Heart left ventricle (tissue), 16 donors: Measurements from ENCODE around the gene ITGB5. TPM values are rescaled to one million over a fixed set of nuclear protein-coding genes. Genes with fewer than 3 reads are reported as not detected.

Experiments used
- ATAC-seq, 4 donors: fragments of 200-7000 bp; cut with Tn5 transposase; one replicate each; pipeline ENCODE4 v1.9.1; 2020 to 2022; ENCODE audit warnings: moderate library complexity in 4 of 4, mild to moderate bottlenecking in 3 of 4, moderate number of reproducible peaks in 1 of 4
- DNase-seq, 5 donors: peaks; one replicate each; pipeline ENCODE4 v3.0.0-alpha.2; 2020
- H3K27ac ChIP-seq, 12 donors: fragments of 200-600 bp; sonication (generic) in 4 of 12; one replicate each; pipeline versions ENCODE4 v1.5.0 to v1.8.0; 2016 to 2022; ENCODE audit warnings: mild to moderate bottlenecking in 2 of 12
- H3K27me3 ChIP-seq, 9 donors: fragments of 200-600 bp; sonication (generic) in 2 of 9; one replicate each; pipeline versions ENCODE4 v1.5.1 to v1.8.0; 2016 to 2022; ENCODE audit warnings: mild to moderate bottlenecking in 3 of 9
- H3K36me3 ChIP-seq, 9 donors: fragments of 200-600 bp; sonication (generic) in 2 of 9; one replicate each; pipeline versions ENCODE4 v1.5.0 to v1.8.0; 2018 to 2022; ENCODE audit warnings: mild to moderate bottlenecking in 2 of 9
- H3K4me1 ChIP-seq, 12 donors: fragments of 200-600 bp; sonication (generic) in 4 of 12; one replicate each; pipeline versions ENCODE4 v1.5.0 to v1.8.0; 2016 to 2022; ENCODE audit warnings: mild to moderate bottlenecking in 3 of 12
- H3K4me3 ChIP-seq, 12 donors: fragments of 200-600 bp; sonication (generic) in 4 of 12; one replicate each; pipeline versions ENCODE4 v1.5.0 to v1.8.0; 2017 to 2022; ENCODE audit warnings: mild to moderate bottlenecking in 9 of 12, moderate library complexity in 4 of 12
- H3K9me3 ChIP-seq, 12 donors: fragments of 200-600 bp; sonication (generic) in 4 of 12; one replicate each; pipeline versions ENCODE4 v1.5.0 to v1.8.0; 2016 to 2022; ENCODE audit warnings: mild to moderate bottlenecking in 1 of 12
- POLR2A ChIP-seq, 2 donors: fragments of 450-650 bp; IDR thresholded peaks; one replicate each; pipeline ENCODE4 v1.6.1; 2017; ENCODE audit warnings: antibody characterized with exemption in 2 of 2, mild to moderate bottlenecking in 2 of 2, moderate library complexity in 2 of 2
- WGBS, 4 donors: extraction: QIAGEN DNeasy Blood & Tissue Kit in 2 of 4; methylation state at CpG; one replicate each; pipeline versions ENCODE4 v1.1.5 to v1.1.7; 2013 to 2018; 5-methylcytosine and 5-hydroxymethylcytosine counted together
- intact Hi-C, 10 donors: fragments of 100-400 bp; cut with DNase I; formaldehyde crosslinking; loops; one replicate each; pipeline versions ENCODE4 v1.11.1 to v1.14.2; 2022
- polyA plus RNA-seq, 2 donors: library from polyadenylated mRNA; stranded (reverse); fragments of 200-250 nt; gene quantifications; one replicate each; pipeline ENCODE4 v1.2.3, GENCODE V29; 2013
- total RNA-seq, 9 donors: library from RNA; depleted of rRNA in 2 of 9; stranded (reverse); fragments of >200 nt in 2 of 9; fragmentation: NEBNext Ultra II Directional in 3 of 9; extraction: Animal tissue kit (Norgen Biotek cat#: 25700) in 3 of 9; gene quantifications; one replicate each; pipeline versions ENCODE4 v1.1.0 to v1.2.4, GENCODE V29; 2016 to 2023
- TF ChIP-seq, protein P1 (sequence below), 12 donors: fragments of 200-600 bp; sonication (generic) in 4 of 12; IDR thresholded peaks; one replicate each; pipeline versions ENCODE4 v1.5.0 to v1.8.0; 2018 to 2022; ENCODE audit warnings: antibody characterized with exemption in 12 of 12, mild to moderate bottlenecking in 5 of 12
- donor health status: ischemic (EF 13 %, LVEDD 7.1; RV severe dilation, severe dysfunction).
- donor health status: healthy with polysubstance abuse.
- donor health status: DM: no; HTN: yes; CAD: no.
- donor health status: DM: no; HTN: no; CAD: no.
- donor health status: ischemic (EF 25% LVEDD 6.9; RV normal size, moderate dysfunction).
- donor health status: ischemic (EF 25% LVEDD 5.7; RV mildly dilated, moderate dysfunction).
- donor health status: healthy.
- donor health status: DM: yes; HTN: yes; CAD: no.
- donor health status: ischemic (EF 35%, LVEDD 5.7; RV mildly dilated, moderate dysfunction).
- donor health status: nonischemic (EF 11% LVEDD 7.7; RV severe dilation, severe dysfunction).
- donor health status: DM: yes; HTN: yes; CAD: no.
- donor health status: PGD.
- donor health status: ischemic (EF 29% LVEDD 5.4; RV normal size, mild dysfunction).
- donor health status: nonischemic (EF 23%, LVEDD 6.1; RV moderate dilation, normal function).

The ITGB5 gene
- total and polyA plus RNA-seq, 11 donors: 23.1 to 223 (median 118) TPM

DNA sequence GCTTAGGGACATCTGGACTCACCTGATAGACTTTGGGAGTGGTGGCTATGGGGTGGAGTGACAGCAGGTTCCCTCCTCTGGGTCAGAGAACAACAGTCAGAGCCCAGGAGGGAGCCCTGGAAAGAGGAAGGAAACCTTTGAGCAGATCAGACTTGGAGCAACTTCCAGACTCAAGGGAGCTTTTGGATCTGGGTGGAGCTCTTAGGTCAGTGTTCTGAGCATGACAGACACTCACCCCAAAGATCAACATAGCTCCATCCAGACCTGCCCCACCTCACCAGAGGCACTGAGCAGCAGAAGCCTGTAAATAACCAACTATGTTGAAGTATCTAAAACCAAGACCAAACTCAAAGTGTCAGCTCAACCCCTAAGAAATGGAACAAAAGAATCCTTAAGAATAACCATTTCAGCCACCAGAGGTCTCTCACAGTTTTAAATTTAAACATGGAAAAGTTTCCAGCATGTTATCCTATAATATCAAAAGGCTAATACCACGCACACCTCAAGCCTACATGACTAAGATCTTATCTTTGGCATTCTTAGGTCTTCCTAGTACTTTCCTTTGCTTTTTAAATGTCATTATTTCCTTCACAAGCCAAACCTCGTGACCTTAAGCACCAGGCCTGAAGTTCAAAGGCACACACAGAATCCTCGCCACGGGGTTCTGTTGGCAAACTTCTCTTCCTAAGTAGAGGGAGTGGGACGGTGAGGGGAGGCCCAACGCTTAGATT, 100.5 kb downstream of the ITGB5 start:
- TF ChIP-seq, protein P1, sequence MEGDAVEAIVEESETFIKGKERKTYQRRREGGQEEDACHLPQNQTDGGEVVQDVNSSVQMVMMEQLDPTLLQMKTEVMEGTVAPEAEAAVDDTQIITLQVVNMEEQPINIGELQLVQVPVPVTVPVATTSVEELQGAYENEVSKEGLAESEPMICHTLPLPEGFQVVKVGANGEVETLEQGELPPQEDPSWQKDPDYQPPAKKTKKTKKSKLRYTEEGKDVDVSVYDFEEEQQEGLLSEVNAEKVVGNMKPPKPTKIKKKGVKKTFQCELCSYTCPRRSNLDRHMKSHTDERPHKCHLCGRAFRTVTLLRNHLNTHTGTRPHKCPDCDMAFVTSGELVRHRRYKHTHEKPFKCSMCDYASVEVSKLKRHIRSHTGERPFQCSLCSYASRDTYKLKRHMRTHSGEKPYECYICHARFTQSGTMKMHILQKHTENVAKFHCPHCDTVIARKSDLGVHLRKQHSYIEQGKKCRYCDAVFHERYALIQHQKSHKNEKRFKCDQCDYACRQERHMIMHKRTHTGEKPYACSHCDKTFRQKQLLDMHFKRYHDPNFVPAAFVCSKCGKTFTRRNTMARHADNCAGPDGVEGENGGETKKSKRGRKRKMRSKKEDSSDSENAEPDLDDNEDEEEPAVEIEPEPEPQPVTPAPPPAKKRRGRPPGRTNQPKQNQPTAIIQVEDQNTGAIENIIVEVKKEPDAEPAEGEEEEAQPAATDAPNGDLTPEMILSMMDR (IDR thresholded peaks at IDR 0.05): peak in 11 of 12 donors; percentile 17 to 62 (median 46)
- no peak for TF ChIP-seq POLR2A (IDR thresholded peaks at IDR 0.05)
- Histone ChIP-seq H3K27ac (peak overlapping the region; percentile 48 to 84 (median 74)), H3K36me3 (peaks cover 0 to 8% (median 0%) of the 10 kb centered on the region in 9 donors), H3K9me3 (no peaks in the 10 kb centered on the region), H3K4me1 (peaks cover 9 to 87% (median 67%) of the 10 kb centered on the region in 12 donors), H3K4me3 (no peak overlapping the region), H3K27me3 (no peaks in the 10 kb centered on the region)
- intact Hi-C loops: loop anchor here in 6 of 10 donors (1.0 to 10.0 kb wide), 5 partner anchors 46 to 115 kb away; partner anchors contain the start of gene ITGB5 (in 3 of the 6)
- 41 to 50% (median 43%) methylated on average over 6 of the region's 6 CpGs for WGBS, 4 donors
- DNase-seq: no peak
- peak in 3 of 4 donors; percentile 22 to 67 (median 57) for ATAC-seq

DNA sequence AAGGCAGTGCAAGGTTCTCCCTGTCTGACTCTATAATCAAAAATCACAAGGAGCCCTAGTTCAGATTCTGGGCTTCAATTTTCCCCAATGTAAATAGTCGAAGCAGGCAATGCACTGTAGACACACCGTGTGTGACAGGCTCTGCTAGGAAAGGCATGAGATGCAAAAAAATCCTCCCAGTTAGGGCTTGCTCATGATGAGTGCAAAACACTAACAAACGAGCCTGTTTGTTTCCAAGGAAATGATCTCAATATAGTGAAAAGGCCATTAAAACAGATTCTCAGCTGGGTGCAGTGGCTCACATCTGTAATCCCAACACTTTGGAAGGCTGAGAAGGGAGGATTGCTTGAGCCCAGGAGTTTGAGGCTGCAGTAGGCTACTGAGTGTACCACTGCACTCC, 101.2 kb downstream of the ITGB5 start:
- peak in 2 of 4 donors; percentile 1 to 27 for ATAC-seq
- 52 to 80% (median 58%) methylated on average over 3 of the region's 3 CpGs for WGBS, 4 donors
- peak overlapping the region in 10 of 12 donors; percentile 48 to 84 (median 75) for H3K27ac ChIP-seq
- no peak for DNase-seq
- H3K9me3 ChIP-seq: no peaks in the 10 kb centered on the region
- peaks cover 9 to 87% (median 68%) of the 10 kb centered on the region in 12 donors for H3K4me1 ChIP-seq
- intact Hi-C loops: loop anchor here in 6 of 10 donors (1.0 to 10.0 kb wide), 5 partner anchors 46 to 115 kb away; partner anchors contain the start of gene ITGB5 (in 3 of the 6)
- no peak for TF ChIP-seq POLR2A (IDR thresholded peaks at IDR 0.05)
- TF ChIP-seq, protein P1 (IDR thresholded peaks at IDR 0.05): no peak
- H3K36me3 ChIP-seq: peaks cover 0 to 8% (median 0%) of the 10 kb centered on the region in 9 donors
- H3K4me3 ChIP-seq: no peak overlapping the region
- H3K27me3 ChIP-seq: no peaks in the 10 kb centered on the region

DNA sequence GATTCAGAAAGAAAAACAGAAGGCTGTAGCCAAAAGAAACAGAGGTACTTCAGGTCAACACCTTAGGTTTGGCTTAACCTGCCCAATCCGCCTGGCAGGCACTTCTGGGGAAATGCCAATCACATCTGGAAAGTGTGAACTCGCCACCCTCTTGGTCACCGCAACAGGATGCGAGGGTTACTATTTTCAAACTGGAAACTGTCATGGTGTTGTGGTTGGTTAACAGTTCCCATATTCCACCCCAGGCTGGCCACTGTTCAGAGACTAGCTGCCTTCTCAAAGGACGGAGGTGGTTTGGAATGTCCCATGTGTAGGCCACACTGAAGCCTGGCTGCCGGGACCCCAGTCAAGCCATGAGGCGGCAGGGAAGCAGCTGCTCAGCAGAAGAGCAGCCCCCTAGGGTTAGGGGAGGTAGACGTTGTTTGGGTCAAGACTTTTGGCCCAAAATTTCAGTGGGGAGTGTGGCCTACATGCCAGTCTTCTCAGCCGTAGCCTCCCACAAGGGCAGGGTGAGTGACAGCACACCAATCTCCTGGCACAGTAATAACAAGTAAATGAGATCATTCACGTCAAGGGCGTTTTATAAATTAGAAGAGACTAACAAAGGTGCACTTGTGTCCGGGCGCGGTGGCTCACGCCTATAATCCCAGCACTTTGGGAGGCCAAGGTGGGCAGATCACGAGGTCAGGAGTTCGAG, 102.3 kb downstream of the ITGB5 start:
- H3K27ac ChIP-seq: peak overlapping the region in 8 of 12 donors; percentile 11 to 81 (median 64)
- H3K4me1 ChIP-seq: peaks cover 13 to 92% (median 72%) of the 10 kb centered on the region in 12 donors
- intact Hi-C loops: loop anchor here in 7 of 10 donors (5.0 to 10.0 kb wide), 3 partner anchors 47 to 102 kb away; partner anchors contain the start of gene ITGB5 (in 6 of the 7)

More for the DNA sequence above, 102.3 kb downstream of the ITGB5 start:
- DNase-seq (no peak), ATAC-seq (no peak)
- Histone ChIP-seq H3K4me3 (no peak overlapping the region), H3K9me3 (no peaks in the 10 kb centered on the region), H3K36me3 (peaks cover 0 to 8% (median 0%) of the 10 kb centered on the region in 9 donors), H3K27me3 (no peaks in the 10 kb centered on the region)
- TF ChIP-seq, protein P1 (IDR thresholded peaks at IDR 0.05): no peak
- TF ChIP-seq POLR2A (IDR thresholded peaks at IDR 0.05): no peak
- 72 to 82% (median 78%) methylated on average over 17 of the region's 17 CpGs for WGBS, 4 donors
